HepG2 (cell line): ENCODE measurements around the gene DMPK. TPM values are rescaled to one million over a fixed set of nuclear protein-coding genes. Genes with fewer than 3 reads are reported as not detected.

Experiments
- AKAP8 ChIP-seq: sonication (generic); formaldehyde crosslinking; IDR thresholded peaks from 2 replicates; pipeline ENCODE4 v1.5.1; 2020; ENCODE audit warnings: mild to moderate bottlenecking, missing genetic modification reagents
- ATAD3A ChIP-seq: sonication (generic); formaldehyde crosslinking; IDR thresholded peaks from 2 replicates; pipeline ENCODE4 v1.4.0; 2020; ENCODE audit warnings: missing genetic modification reagents
- ATF4 ChIP-seq, 2 experiments: fragments of 450-650 bp in 1 of 2; sonication (generic) in 1 of 2; formaldehyde crosslinking; IDR thresholded peaks; 2 replicates each; pipeline versions ENCODE4 v1.5.0 to v1.8.0; 2020 to 2022; ENCODE audit warnings: mild to moderate bottlenecking in 1 of 2, missing genetic modification reagents in 1 of 2
- FOSL2 ChIP-seq: sonication (generic); formaldehyde crosslinking; IDR thresholded peaks from 2 replicates; pipeline ENCODE4 v1.4.0; 2020; ENCODE audit warnings: missing genetic modification reagents
- GABPB1 ChIP-seq: IDR thresholded peaks from 2 replicates; pipeline ENCODE4 v1.6.1; 2016; ENCODE audit warnings: mild to moderate bottlenecking, missing genetic modification reagents, moderate library complexity, missing compliant biosample characterization
- HCFC1 ChIP-seq: fragments of 150-350 bp; IDR thresholded peaks from 2 replicates; pipeline ENCODE4 v1.6.1; 2014; ENCODE audit warnings: low read depth, low read length
- SNAI1 ChIP-seq: sonication (generic); formaldehyde crosslinking; IDR thresholded peaks from 2 replicates; pipeline ENCODE4 v1.5.0; 2020; ENCODE audit warnings: mild to moderate bottlenecking, missing genetic modification reagents, borderline replicate concordance
- SP2 ChIP-seq: sonication (generic); formaldehyde crosslinking; IDR thresholded peaks from 2 replicates; pipeline ENCODE4 v1.5.1; 2020; ENCODE audit warnings: mild to moderate bottlenecking, missing genetic modification reagents
- STAG1 ChIP-seq: sonication (generic); formaldehyde crosslinking; IDR thresholded peaks from 2 replicates; pipeline ENCODE4 v1.4.0; 2020; ENCODE audit warnings: missing genetic modification reagents
- ZBTB38 ChIP-seq: sonication (generic); formaldehyde crosslinking; IDR thresholded peaks from 2 replicates; pipeline ENCODE4 v1.5.1; 2020; ENCODE audit warnings: mild to moderate bottlenecking, missing genetic modification reagents
- ZGPAT ChIP-seq: IDR thresholded peaks from 2 replicates; pipeline ENCODE4 v1.6.1; 2016; ENCODE audit warnings: mild to moderate bottlenecking
- ZNF337 ChIP-seq: sonication (generic); formaldehyde crosslinking; IDR thresholded peaks from 2 replicates; pipeline ENCODE4 v1.5.1; 2020; ENCODE audit warnings: missing genetic modification reagents, low read depth, mild to moderate bottlenecking, borderline replicate concordance
- ZNF569 ChIP-seq: sonication (generic); formaldehyde crosslinking; IDR thresholded peaks from 2 replicates; pipeline ENCODE4 v1.5.0; 2020; ENCODE audit warnings: mild to moderate bottlenecking, missing genetic modification reagents, moderate library complexity, borderline replicate concordance
- ZNF775 ChIP-seq: sonication (generic); formaldehyde crosslinking; IDR thresholded peaks from 2 replicates; pipeline ENCODE4 v1.4.0; 2020; ENCODE audit warnings: missing genetic modification reagents, mild to moderate bottlenecking, moderate library complexity, borderline replicate concordance
- polyA plus RNA-seq, 8 experiments: library from polyadenylated mRNA; depleted of rRNA in 3 of 8; stranded (reverse) in 7 of 8; unstranded in 1 of 8; fragments of >200 nt; fragmentation: Illumina TruSeq in 4 of 8; extraction: Trizol in 4 of 8; gene quantifications; 2 replicates each; pipeline versions ENCODE4 v1.2.1 to v1.2.3, GENCODE V29; 2011 to 2016; ENCODE audit warnings: low read depth in 4 of 8, missing spikeins in 1 of 8, mixed read lengths in 1 of 8; ENCODE audit not compliant: insufficient read depth in 1 of 8
- total RNA-seq, 5 experiments: library from RNA; depleted of rRNA; stranded (reverse); fragments of >200 nt; fragmentation: Illumina TruSeq; extraction: Trizol; gene quantifications; 2 replicates each; pipeline ENCODE4 v1.2.3, GENCODE V29; 2016; ENCODE audit warnings: low read depth in 1 of 5
- TF ChIP-seq, protein P1 (sequence below): sonication (generic); formaldehyde crosslinking; IDR thresholded peaks from 2 replicates; pipeline ENCODE4 v1.4.0; 2020; ENCODE audit warnings: missing genetic modification reagents
- TF ChIP-seq, protein P2 (sequence below), 2 experiments: IDR thresholded peaks; 2 replicates each; pipeline ENCODE4 v1.6.1; 2011 to 2012; ENCODE audit warnings: low read length in 2 of 2, borderline replicate concordance in 1 of 2, low read depth in 1 of 2, mild to moderate bottlenecking in 1 of 2, moderate library complexity in 1 of 2
- TF ChIP-seq, protein P3 (sequence below): sonication (generic); formaldehyde crosslinking; IDR thresholded peaks from 2 replicates; pipeline ENCODE4 v1.5.1; 2020; ENCODE audit warnings: mild to moderate bottlenecking, missing genetic modification reagents, borderline replicate concordance

DMPK gene
- total and polyA plus RNA-seq, 2 of the 13 experiments (the other 11 are each of a cell fraction or from before 2014, with no cell fraction given): 5.3 to 8.8 TPM

- TF ChIP-seq ZGPAT: peak; percentile 38; the same call in 1 of the 2 replicates
- no peak for TF ChIP-seq ZNF337 (CRISPR knock-in tag)
- TF ChIP-seq, protein P1, sequence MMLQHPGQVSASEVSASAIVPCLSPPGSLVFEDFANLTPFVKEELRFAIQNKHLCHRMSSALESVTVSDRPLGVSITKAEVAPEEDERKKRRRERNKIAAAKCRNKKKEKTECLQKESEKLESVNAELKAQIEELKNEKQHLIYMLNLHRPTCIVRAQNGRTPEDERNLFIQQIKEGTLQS: no peak
- TF ChIP-seq, protein P2, sequence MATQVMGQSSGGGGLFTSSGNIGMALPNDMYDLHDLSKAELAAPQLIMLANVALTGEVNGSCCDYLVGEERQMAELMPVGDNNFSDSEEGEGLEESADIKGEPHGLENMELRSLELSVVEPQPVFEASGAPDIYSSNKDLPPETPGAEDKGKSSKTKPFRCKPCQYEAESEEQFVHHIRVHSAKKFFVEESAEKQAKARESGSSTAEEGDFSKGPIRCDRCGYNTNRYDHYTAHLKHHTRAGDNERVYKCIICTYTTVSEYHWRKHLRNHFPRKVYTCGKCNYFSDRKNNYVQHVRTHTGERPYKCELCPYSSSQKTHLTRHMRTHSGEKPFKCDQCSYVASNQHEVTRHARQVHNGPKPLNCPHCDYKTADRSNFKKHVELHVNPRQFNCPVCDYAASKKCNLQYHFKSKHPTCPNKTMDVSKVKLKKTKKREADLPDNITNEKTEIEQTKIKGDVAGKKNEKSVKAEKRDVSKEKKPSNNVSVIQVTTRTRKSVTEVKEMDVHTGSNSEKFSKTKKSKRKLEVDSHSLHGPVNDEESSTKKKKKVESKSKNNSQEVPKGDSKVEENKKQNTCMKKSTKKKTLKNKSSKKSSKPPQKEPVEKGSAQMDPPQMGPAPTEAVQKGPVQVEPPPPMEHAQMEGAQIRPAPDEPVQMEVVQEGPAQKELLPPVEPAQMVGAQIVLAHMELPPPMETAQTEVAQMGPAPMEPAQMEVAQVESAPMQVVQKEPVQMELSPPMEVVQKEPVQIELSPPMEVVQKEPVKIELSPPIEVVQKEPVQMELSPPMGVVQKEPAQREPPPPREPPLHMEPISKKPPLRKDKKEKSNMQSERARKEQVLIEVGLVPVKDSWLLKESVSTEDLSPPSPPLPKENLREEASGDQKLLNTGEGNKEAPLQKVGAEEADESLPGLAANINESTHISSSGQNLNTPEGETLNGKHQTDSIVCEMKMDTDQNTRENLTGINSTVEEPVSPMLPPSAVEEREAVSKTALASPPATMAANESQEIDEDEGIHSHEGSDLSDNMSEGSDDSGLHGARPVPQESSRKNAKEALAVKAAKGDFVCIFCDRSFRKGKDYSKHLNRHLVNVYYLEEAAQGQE (IDR thresholded peaks at IDR 0.05; ENCODE audit: borderline replicate concordance in 1 of 2, low read depth in 1 of 2, low read length in 2 of 2): no peak
- no peak for TF ChIP-seq ATAD3A (CRISPR knock-in tag)
- TF ChIP-seq AKAP8 (CRISPR knock-in tag): no peak
- peak; percentile 88 for TF ChIP-seq SP2 (CRISPR knock-in tag)
- TF ChIP-seq, protein P3, sequence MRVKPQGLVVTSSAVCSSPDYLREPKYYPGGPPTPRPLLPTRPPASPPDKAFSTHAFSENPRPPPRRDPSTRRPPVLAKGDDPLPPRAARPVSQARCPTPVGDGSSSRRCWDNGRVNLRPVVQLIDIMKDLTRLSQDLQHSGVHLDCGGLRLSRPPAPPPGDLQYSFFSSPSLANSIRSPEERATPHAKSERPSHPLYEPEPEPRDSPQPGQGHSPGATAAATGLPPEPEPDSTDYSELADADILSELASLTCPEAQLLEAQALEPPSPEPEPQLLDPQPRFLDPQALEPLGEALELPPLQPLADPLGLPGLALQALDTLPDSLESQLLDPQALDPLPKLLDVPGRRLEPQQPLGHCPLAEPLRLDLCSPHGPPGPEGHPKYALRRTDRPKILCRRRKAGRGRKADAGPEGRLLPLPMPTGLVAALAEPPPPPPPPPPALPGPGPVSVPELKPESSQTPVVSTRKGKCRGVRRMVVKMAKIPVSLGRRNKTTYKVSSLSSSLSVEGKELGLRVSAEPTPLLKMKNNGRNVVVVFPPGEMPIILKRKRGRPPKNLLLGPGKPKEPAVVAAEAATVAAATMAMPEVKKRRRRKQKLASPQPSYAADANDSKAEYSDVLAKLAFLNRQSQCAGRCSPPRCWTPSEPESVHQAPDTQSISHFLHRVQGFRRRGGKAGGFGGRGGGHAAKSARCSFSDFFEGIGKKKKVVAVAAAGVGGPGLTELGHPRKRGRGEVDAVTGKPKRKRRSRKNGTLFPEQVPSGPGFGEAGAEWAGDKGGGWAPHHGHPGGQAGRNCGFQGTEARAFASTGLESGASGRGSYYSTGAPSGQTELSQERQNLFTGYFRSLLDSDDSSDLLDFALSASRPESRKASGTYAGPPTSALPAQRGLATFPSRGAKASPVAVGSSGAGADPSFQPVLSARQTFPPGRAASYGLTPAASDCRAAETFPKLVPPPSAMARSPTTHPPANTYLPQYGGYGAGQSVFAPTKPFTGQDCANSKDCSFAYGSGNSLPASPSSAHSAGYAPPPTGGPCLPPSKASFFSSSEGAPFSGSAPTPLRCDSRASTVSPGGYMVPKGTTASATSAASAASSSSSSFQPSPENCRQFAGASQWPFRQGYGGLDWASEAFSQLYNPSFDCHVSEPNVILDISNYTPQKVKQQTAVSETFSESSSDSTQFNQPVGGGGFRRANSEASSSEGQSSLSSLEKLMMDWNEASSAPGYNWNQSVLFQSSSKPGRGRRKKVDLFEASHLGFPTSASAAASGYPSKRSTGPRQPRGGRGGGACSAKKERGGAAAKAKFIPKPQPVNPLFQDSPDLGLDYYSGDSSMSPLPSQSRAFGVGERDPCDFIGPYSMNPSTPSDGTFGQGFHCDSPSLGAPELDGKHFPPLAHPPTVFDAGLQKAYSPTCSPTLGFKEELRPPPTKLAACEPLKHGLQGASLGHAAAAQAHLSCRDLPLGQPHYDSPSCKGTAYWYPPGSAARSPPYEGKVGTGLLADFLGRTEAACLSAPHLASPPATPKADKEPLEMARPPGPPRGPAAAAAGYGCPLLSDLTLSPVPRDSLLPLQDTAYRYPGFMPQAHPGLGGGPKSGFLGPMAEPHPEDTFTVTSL: no peak
- TF ChIP-seq ZBTB38 (CRISPR knock-in tag): no peak
- TF ChIP-seq ZNF775 (CRISPR knock-in tag): no peak
- no peak for TF ChIP-seq FOSL2
- TF ChIP-seq HCFC1: peak; percentile 48; the same call in 1 of the 2 replicates
- TF ChIP-seq ZNF569: no peak
- peak; percentile 93 for TF ChIP-seq GABPB1
- no peak for TF ChIP-seq STAG1 (CRISPR knock-in tag)
- TF ChIP-seq SNAI1 (CRISPR knock-in tag): no peak
- TF ChIP-seq ATF4 (CRISPR knock-in tag; IDR thresholded peaks at IDR 0.05): no peak
Observed at GRCh38 chr19:45792470-45793177, 10.3 kb upstream of the DMPK start, which contains the start of gene DMWD (continued).
